Right ventricle myocardium inferior (tissue), 1 donor: ENCODE measurements around the gene ACACB. TPM values are rescaled to one million over a fixed set of nuclear protein-coding genes. Genes with fewer than 3 reads are reported as not detected.
A peak's percentile ranks its signal among the peaks of the same experiment; 100 is the strongest.

Source experiments
- ATAC-seq: fragments of 200-7000 bp; cut with Tn5 transposase; one replicate; pipeline ENCODE4 v1.9.1; 2020; ENCODE audit warnings: mild to moderate bottlenecking, moderate library complexity
- DNase-seq: peaks from one replicate; pipeline ENCODE4 v3.0.0; 2021; ENCODE audit errors: missing footprints
- intact Hi-C: fragments of 100-400 bp; cut with DNase I; formaldehyde crosslinking; loops from one replicate; pipeline ENCODE4 v1.11.0; 2022
- long read RNA-seq: library from polyadenylated mRNA; unstranded; transcript quantifications from one replicate; pipeline ENCODE4 v2.0.0, GENCODE V29; 2021
- total RNA-seq: library from RNA; stranded (reverse); fragmentation: NEBNext Ultra II Directional; extraction: Animal tissue kit (Norgen Biotek cat#: 25700); gene quantifications from one replicate; pipeline ENCODE4 v1.2.1, GENCODE V29; 2021
- donor health status: DM: no; HTN: yes; CAD: no; lungs with severe emphysema.

Gene ACACB
- total RNA-seq = 150 TPM
- long read RNA-seq, partial matches to known transcripts = 11 of 16 reads
- long read RNA-seq, other reads (novel, unspliced or antisense) = 4 of 16 reads

DNA sequence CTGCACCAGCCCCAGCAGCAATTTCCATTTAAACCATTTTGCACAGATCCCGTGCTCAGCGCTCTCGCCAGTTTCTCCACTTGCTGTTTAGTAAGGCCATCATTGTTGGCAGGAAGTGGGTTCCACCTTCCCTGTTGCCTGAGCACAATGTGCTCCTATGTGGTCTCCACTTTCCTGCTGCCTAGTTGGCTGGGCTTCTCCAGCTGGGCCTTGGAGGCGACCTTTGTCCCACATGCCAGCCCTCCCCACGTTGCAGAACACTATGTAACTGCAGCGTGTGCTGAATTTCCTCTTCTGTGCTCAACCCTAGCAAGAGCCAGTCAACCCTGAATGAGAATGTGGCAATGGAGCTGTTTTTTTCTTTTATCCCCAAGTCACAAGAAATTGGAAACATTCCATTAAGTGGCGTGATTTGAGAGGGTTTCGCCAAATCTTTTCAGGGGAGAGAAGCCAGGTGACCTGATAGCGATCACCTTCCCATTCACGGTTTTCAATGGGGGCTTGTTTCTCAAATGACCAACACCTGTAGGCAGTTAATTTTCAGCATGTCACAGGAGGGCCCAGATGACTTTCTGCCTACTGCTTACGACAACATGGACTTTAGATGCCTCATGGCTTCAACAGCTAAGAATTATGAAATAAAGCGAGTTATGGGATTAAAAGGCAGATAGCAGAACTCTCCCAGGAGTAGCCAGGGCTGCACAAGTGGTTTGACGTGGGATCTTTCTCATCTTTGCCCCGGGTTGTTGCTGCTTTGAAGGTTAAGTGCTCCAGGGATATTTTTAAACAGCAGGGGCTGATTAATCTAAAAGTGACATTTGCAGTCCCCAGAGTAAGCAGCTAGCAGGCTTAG, at the start of gene ACACB:
Gene ACACB (plus strand): TSS at position 830 of the 853 bp plus-strand sequence. CDS start 22,819 bp downstream, outside the sequence.
- peak; percentile 88 for DNase-seq
- intact Hi-C loops = loop anchor here (2.0 kb wide), 2 partner anchors 15 to 45 kb away; no protein-coding TSS in a partner anchor
- ATAC-seq = peak; percentile 78

DNA sequence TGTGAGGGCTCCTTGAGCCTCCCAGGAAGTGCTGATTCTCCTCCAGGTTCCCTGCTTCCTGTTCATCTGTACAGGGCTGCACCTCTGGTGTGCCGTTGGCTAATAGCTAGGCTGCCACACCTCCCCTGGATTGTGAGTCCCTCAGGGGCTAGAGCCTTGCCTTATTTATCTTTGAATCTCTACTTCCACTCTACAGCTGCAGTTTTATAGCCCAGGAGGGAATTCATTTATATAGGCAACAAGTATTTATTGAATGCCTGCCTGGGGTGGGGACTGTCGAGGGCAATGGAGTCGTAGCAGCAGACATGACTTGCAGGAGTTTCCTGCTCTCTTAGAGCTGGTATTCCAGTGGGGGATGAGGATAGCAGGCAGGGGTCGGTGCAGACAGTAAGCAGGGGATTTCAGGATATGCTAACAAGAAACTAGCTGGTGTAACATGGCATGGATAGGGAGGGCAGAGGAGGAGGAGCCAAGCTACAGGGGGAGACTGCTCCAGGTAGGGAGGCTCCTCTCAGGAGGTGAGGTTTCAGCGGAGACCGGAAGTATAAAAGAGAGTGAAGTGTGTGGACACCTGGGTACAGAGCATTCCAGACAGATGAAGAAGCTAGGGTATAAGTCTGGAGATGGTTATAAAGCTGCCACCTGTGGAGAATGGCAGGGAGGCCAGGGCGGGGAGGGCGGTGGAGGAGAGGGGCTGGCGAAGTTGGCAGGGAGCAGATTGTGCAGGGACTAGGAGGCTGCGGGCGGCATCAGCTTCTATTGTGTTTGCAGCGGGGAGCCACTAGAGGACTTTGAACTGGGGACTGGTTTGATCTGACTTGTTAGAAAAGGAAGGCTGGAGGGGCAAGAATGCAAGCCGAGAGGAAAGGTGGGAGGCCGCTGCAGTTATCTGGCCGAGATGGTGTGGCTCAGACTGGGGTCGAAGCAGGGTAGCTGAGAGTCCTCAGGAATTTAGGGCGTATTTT, 46.8 kb upstream of the ACACB start:
- ATAC-seq (no peak), DNase-seq (no peak)
- intact Hi-C loops = no loop called here

DNA sequence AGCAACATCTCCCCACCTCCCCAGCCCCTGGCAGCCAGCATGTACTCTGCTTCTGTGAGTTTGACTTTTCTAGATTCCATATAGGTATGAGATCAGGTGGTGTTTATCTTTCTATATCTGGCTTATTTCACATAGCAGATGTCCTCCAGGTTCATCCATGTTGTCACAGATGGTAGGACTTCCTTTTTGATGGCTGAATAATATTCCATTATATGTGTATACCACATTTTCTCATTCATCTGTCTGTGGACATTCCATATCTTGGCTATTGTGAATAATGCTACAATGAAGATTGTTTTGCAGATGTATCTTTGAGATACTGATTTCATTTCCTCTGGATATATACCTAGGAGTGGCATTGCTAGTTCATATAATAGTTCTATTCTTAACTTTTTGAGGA, 41.5 kb upstream of the ACACB start:
- DNase-seq = no peak
- intact Hi-C loops = no loop called here
- no peak for ATAC-seq

- ATAC-seq (no peak), DNase-seq (no peak)
- intact Hi-C loops = no loop called here
Measured at GRCh38 chr12:109082751-109083150, 33.6 kb upstream of the ACACB start.

DNA sequence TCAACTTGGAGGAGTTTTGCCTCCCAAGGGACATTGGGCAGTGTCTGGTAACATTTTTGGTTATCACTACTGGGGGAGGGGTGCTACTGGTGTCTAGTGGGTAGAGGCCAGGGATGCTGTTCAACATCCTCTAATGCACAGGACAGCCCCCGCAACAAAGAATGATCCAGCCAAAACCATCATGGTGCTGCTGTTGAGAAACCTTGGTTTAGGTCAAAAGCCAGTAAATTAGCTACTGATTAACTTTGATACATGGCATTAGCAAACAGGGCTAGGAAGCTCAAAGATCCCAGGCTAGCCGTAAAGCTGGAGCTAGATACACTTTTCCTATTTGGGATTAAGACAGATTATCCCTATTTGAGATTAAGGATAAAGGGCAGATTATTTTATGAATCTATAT, 32.0 kb upstream of the ACACB start:
- intact Hi-C loops = no loop called here

GRCh38 chr12:109085590-109085989, 30.8 kb upstream of the ACACB start:
- DNase-seq = no peak
- ATAC-seq = no peak
- intact Hi-C loops = no loop called here

More for the DNA sequence above, 32.0 kb upstream of the ACACB start:
- DNase-seq (no peak), ATAC-seq (no peak)

DNA sequence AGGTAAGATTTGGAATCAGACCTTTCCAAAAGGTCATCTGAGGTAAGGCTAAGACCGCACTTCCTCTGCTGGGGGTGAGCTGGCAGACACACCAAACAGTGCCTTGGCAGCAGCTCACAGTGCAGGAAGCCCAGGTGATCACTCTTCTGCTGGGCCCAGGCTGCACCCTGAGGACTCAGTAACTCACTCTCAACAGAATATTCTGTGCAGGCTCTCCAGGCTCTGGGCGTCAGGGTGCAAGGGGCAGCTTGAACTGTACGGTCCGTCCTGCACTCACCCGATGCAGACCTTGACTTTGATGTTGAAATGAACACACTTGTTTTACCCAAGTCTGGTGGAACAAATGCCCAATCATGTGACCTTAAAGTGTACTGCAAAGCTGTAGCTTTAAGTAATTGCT, 29.1 kb upstream of the ACACB start:
- ATAC-seq = peak; percentile 43
- intact Hi-C loops = no loop called here
- no peak for DNase-seq

DNA sequence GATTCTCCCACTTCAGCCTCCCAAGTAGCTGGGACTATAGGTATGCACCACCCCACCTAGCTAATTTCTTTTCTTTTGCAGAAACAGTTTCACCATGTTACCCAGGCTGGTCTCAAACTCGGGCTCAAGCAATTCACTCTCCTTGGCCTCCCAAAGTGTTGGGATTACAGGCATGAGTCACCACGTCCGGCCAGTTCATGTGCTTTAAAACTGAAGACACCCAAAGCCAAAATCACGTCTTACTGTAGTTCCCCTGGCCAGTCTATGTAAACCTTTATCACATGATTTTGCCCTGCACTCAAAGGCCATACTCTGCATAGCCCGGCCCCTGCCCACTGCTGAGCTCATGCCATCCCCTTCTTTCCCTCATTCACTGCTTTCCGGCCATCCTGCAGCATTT, 27.6 kb upstream of the ACACB start:
- intact Hi-C loops = no loop called here
- no peak for ATAC-seq
- no peak for DNase-seq

DNA sequence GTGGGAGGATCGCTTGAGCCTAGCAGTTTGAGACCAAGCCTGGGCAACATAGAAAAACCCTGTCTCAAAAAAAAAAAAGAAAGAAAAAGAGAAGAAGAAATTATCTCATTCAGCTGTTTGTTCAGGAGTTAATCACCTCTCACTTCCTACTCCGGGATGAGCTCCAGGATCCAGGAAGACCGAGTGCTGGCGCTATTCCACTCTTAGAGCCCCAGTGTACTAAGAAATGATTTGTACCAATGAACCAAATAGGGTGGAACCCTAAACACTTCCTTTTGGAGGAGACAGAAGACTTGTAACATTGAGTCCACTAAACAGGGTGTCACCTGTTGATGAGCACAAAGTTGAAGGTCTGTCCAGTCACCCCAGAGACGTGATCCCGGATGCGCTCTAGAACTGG, 26.7 kb upstream of the ACACB start:
- DNase-seq (no peak), ATAC-seq (no peak)
- intact Hi-C loops = loop anchor here (10.0 kb wide), 3 partner anchors 205 to 445 kb away; partner anchors contain the start of genes DAO and SSH1

GRCh38 chr12:109092497-109093021, 23.8 kb upstream of the ACACB start:
- DNase-seq (no peak), ATAC-seq (no peak)
- intact Hi-C loops = loop anchor here (2.0 to 10.0 kb wide), 4 partner anchors 208 to 530 kb away; partner anchors contain the start of genes DAO, ISCU and SSH1

GRCh38 chr12:109093022-109093918, 23.1 kb upstream of the ACACB start, which contains the start of gene ALKBH2:
TSS of gene ALKBH2 (minus strand) at chr12:109093472. CDS start at chr12:109092786, 686 bp downstream.
- intact Hi-C loops = loop anchor here (2.0 to 10.0 kb wide), 4 partner anchors 208 to 530 kb away; partner anchors contain the start of genes DAO, ISCU and SSH1
- peak; percentile 68 for ATAC-seq
- DNase-seq = peak; percentile 97

- ATAC-seq (no peak), DNase-seq (no peak)
- intact Hi-C loops = loop anchor here (10.0 kb wide), 3 partner anchors 212 to 452 kb away; partner anchors contain the start of genes DAO and SSH1
Measured at GRCh38 chr12:109097140-109097434, 19.3 kb upstream of the ACACB start.

- DNase-seq (peak; percentile 98), ATAC-seq (peak; percentile 96)
- intact Hi-C loops = loop anchor here (10.0 kb wide), 3 partner anchors 213 to 453 kb away; partner anchors contain the start of genes DAO and SSH1
Measured at GRCh38 chr12:109097435-109098182, 18.8 kb upstream of the ACACB start, which contains the start of gene UNG. TSS of gene UNG (plus strand) at chr12:109097597. CDS start at chr12:109097680, 83 bp downstream.

DNA sequence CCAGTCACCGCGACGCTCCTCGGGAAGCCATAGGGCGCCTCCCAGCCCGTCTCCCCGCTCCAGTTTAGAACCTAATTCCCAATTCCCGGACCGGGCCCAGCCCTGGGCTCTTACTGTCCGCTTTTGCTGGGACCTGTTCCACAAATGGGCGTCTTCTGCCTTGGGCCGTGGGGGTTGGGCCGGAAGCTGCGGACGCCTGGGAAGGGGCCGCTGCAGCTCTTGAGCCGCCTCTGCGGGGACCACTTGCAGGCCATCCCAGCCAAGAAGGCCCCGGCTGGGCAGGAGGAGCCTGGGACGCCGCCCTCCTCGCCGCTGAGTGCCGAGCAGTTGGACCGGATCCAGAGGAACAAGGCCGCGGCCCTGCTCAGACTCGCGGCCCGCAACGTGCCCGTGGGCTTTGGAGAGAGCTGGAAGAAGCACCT, 18.2 kb upstream of the ACACB start:
- DNase-seq (peak; percentile 89), ATAC-seq (peak; percentile 63)
- intact Hi-C loops = loop anchor here (10.0 kb wide), 3 partner anchors 213 to 453 kb away; partner anchors contain the start of genes DAO and SSH1

DNA sequence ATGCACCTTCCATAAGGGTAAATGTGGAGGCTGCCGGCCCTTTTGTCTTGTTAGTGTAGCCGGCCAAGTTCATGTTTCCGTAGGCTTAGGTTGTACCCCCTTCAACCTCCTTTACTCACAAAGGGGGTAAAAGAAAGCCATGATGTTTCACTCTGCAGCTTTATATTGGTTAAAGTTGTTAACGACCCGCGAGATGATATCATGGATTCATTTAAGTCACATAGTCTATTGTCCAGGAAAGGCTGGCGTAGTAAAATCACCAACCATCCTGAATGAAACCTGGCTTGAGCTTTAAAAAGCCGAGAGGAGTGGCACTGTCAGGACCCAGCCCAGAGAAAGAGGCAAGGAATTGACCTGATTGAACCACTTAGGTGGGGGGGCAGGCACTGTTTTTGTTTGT, 17.7 kb upstream of the ACACB start:
- no peak for DNase-seq
- ATAC-seq = no peak
- intact Hi-C loops = loop anchor here (10.0 kb wide), 3 partner anchors 214 to 454 kb away; partner anchors contain the start of genes DAO and SSH1

DNA sequence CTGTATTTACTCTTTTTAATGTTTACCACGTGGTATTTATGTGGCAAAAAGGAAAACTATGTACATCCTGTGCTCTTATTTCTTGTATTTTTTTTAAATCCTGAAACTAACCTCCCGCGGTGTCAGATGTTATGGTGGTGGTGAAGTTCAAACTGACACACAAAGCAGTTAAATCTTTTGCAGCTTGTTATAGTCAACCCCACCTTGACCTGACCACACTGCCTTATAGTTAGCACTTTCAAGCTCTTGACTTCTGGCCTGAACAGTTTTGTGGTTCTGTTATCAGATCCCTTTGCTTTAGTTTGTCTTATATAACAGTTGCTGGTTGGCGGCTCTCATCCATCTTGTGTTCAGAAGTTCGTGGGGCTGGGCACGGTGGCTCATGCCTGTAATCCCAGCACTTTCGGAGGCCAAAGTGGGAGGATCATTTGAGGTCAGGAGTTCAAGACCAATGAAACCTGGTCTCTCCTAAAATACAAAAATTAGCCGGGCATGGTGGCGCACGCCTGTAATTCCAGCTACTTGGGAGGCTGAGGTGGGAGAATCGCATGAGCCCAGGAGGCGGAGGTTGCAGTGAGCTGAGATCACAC, 16.9 kb upstream of the ACACB start:
- DNase-seq (no peak), ATAC-seq (no peak)
- intact Hi-C loops = loop anchor here (10.0 kb wide), 3 partner anchors 215 to 455 kb away; partner anchors contain the start of genes DAO and SSH1
